HEK293T (cell line): ENCODE results near the gene GJD3.

Experiments
- BHLHE40 ChIP-seq: fragments of 450-650 bp; IDR thresholded peaks from 2 replicates; pipeline ENCODE4 v1.6.1; 2016; ENCODE audit warnings: mild to moderate bottlenecking, moderate library complexity, borderline replicate concordance
- CTBP1 ChIP-seq: fragments of 450-650 bp; IDR thresholded peaks from 2 replicates; pipeline ENCODE4 v1.6.1; 2016; ENCODE audit warnings: borderline replicate concordance
- ELF4 ChIP-seq: fragments of 450-650 bp; IDR thresholded peaks from 2 replicates; pipeline ENCODE4 v1.6.1; 2017; ENCODE audit warnings: antibody characterized with exemption
- FOXA1 ChIP-seq: fragments of 450-650 bp; IDR thresholded peaks from 2 replicates; pipeline ENCODE4 v1.6.1; 2016; ENCODE audit warnings: mild to moderate bottlenecking
- FOXM1 ChIP-seq: fragments of 450-650 bp; IDR thresholded peaks from 2 replicates; pipeline ENCODE4 v1.6.1; 2017; ENCODE audit warnings: mild to moderate bottlenecking, borderline replicate concordance
- HDGF ChIP-seq: fragments of 450-650 bp; IDR thresholded peaks from 2 replicates; pipeline ENCODE4 v1.6.1; 2017; ENCODE audit warnings: antibody characterized with exemption, borderline replicate concordance
- L3MBTL2 ChIP-seq: fragments of 450-650 bp; conservative IDR thresholded peaks from 2 replicates; pipeline ENCODE4 v1.6.1; 2016; ENCODE audit warnings: mild to moderate bottlenecking
- NFRKB ChIP-seq: fragments of 450-650 bp; IDR thresholded peaks from 2 replicates; pipeline ENCODE4 v1.6.1; 2016; ENCODE audit warnings: mild to moderate bottlenecking, moderate library complexity
- PKNOX1 ChIP-seq: fragments of 450-650 bp; IDR thresholded peaks from 2 replicates; pipeline ENCODE4 v1.6.1; 2016
- SP1 ChIP-seq: fragments of 450-650 bp; IDR thresholded peaks from 2 replicates; pipeline ENCODE4 v1.6.1; 2017
- SUZ12 ChIP-seq: fragments of 450-650 bp; IDR thresholded peaks from 2 replicates; pipeline ENCODE4 v1.6.1; 2016; ENCODE audit warnings: mild to moderate bottlenecking
- TARDBP ChIP-seq: fragments of 450-650 bp; IDR thresholded peaks from 2 replicates; pipeline ENCODE4 v1.6.1; 2016

DNA sequence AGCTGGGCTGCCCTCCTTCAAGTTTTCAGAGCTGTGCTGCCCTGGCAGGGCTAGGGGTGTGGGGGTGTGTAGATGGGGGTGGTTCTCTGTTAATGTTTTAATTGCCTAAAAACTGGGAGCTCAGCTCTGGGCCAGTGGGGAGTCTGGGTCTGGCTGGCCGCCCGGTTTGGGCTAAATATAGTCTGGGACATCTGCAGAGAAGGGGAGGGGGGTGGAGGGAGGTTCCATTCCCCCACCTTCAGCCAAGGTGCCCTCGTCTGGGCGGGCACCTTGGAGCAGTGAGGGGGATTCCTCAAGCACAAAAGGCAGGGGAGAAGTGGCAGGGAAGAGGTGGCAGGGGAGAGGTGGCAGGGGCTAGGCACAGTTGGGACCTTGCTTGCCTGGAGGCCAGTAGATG, 42.6 kb downstream of the GJD3 start:
- TF ChIP-seq SP1: no peak
- no peak for TF ChIP-seq SUZ12
- TF ChIP-seq FOXA1: no peak
- TF ChIP-seq CTBP1: no peak
- no peak for TF ChIP-seq ELF4
- TF ChIP-seq FOXM1: no peak
- TF ChIP-seq NFRKB: no peak
- no peak for TF ChIP-seq HDGF
- no peak for TF ChIP-seq PKNOX1
- TF ChIP-seq TARDBP: no peak
- TF ChIP-seq BHLHE40: no peak
- no peak for TF ChIP-seq L3MBTL2
